Tibial nerve (tissue), 4 donors: ENCODE measurements around the gene MAPKAPK2.

ENCODE experiments used
- EP300 ChIP-seq, 2 donors: sonication (generic); formaldehyde crosslinking; IDR thresholded peaks; one replicate each; pipeline ENCODE4 v1.6.1; 2017; ENCODE audit warnings: antibody characterized with exemption in 2 of 2, mild to moderate bottlenecking in 1 of 2
- POLR2A ChIP-seq, 2 donors: fragments of 450-650 bp; IDR thresholded peaks; one replicate each; pipeline ENCODE4 v1.6.1; 2017; ENCODE audit warnings: antibody characterized with exemption in 2 of 2, mild to moderate bottlenecking in 2 of 2, moderate library complexity in 2 of 2
- TF ChIP-seq, protein P1 (sequence below), 5 experiments: fragments of 200-600 bp in 3 of 5; fragments of 450-650 bp in 2 of 5; sonication (generic) in 3 of 5; IDR thresholded peaks; one replicate each; pipeline ENCODE4 v1.5.1; 2016 to 2019; ENCODE audit warnings: antibody characterized with exemption in 5 of 5, mild to moderate bottlenecking in 3 of 5, moderate library complexity in 2 of 5

DNA sequence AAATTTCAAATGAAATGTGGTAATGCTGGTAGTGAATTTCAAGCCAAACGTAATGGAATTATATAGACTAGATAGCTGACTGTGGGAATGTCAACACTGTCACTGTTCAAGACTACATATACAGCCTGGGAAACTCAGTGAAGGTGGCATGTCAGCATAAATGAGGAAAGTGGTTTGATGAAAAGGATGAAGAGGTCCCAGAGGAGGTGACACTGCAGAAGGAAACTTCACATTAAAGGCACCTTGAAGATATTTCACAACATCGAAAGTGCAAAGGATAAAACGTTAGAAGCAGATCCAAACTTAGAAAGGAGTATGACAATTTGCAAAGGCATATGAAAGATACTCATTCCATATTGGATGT lies 25.7 kb downstream of the MAPKAPK2 start:
- TF ChIP-seq, protein P1, sequence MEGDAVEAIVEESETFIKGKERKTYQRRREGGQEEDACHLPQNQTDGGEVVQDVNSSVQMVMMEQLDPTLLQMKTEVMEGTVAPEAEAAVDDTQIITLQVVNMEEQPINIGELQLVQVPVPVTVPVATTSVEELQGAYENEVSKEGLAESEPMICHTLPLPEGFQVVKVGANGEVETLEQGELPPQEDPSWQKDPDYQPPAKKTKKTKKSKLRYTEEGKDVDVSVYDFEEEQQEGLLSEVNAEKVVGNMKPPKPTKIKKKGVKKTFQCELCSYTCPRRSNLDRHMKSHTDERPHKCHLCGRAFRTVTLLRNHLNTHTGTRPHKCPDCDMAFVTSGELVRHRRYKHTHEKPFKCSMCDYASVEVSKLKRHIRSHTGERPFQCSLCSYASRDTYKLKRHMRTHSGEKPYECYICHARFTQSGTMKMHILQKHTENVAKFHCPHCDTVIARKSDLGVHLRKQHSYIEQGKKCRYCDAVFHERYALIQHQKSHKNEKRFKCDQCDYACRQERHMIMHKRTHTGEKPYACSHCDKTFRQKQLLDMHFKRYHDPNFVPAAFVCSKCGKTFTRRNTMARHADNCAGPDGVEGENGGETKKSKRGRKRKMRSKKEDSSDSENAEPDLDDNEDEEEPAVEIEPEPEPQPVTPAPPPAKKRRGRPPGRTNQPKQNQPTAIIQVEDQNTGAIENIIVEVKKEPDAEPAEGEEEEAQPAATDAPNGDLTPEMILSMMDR (IDR thresholded peaks at IDR 0.05) = no peak
- no peak for TF ChIP-seq POLR2A (IDR thresholded peaks at IDR 0.05)
- no peak for TF ChIP-seq EP300 (IDR thresholded peaks at IDR 0.05)
